Endodermal cell (in vitro differentiated cells): Measurements from ENCODE around the gene PIGV. TPM values are rescaled to one million over a fixed set of nuclear protein-coding genes. Genes with fewer than 3 reads are reported as not detected.
A peak's percentile ranks its signal among the peaks of the same experiment; 100 is the strongest.

Experiments used
- DNase-seq: peaks from one replicate; pipeline ENCODE4 v3.0.0-alpha.2; 2017
- H3K27ac ChIP-seq: 2 replicates; pipeline ENCODE4 v1.5.1; 2013; ENCODE audit warnings: mild to moderate bottlenecking, low read depth, low read length, moderate library complexity
- H3K27me3 ChIP-seq: 2 replicates; pipeline ENCODE4 v1.6.1; 2013; ENCODE audit warnings: mild to moderate bottlenecking, low read length, moderate library complexity; ENCODE audit not compliant: insufficient read depth, control insufficient read depth, poor library complexity, severe bottlenecking
- H3K36me3 ChIP-seq: 2 replicates; pipeline ENCODE4 v1.7.0; 2013; ENCODE audit warnings: mild to moderate bottlenecking, low read length, moderate library complexity; ENCODE audit not compliant: control insufficient read depth, insufficient read depth
- H3K4me1 ChIP-seq: one replicate; pipeline ENCODE4 v1.7.0; 2013; ENCODE audit warnings: low read length; ENCODE audit not compliant: control insufficient read depth, insufficient read depth
- H3K4me3 ChIP-seq: 2 replicates; pipeline ENCODE4 v1.5.1; 2013; ENCODE audit warnings: mild to moderate bottlenecking, low read length, moderate library complexity
- H3K9ac ChIP-seq: 2 replicates; pipeline ENCODE4 v1.6.1; 2013; ENCODE audit warnings: mild to moderate bottlenecking, low read length, moderate library complexity; ENCODE audit not compliant: poor library complexity, severe bottlenecking; ENCODE audit errors: extremely low read depth
- H3K9me3 ChIP-seq: 2 replicates; pipeline ENCODE4 v1.6.1; 2013; ENCODE audit warnings: mild to moderate bottlenecking, low read length, moderate library complexity; ENCODE audit not compliant: control insufficient read depth
- H3K27ac Mint-ChIP-seq: 2 replicates; pipeline ENCODE4 v1.8.0; 2020; ENCODE audit warnings: mixed read lengths
- H3K27me3 Mint-ChIP-seq: 2 replicates; pipeline ENCODE4 v1.8.0; 2021; ENCODE audit warnings: mild to moderate bottlenecking, mixed read lengths; ENCODE audit not compliant: insufficient read depth
- H3K36me3 Mint-ChIP-seq: 2 replicates; pipeline ENCODE4 v1.8.0; 2020; ENCODE audit warnings: low read depth, mixed read lengths
- H3K4me1 Mint-ChIP-seq: 2 replicates; pipeline ENCODE4 v1.8.0; 2020; ENCODE audit warnings: mixed read lengths
- H3K4me3 Mint-ChIP-seq: 2 replicates; pipeline ENCODE4 v1.8.0; 2020; ENCODE audit warnings: mild to moderate bottlenecking, moderate library complexity, mixed read lengths
- H3K9me3 Mint-ChIP-seq: 2 replicates; pipeline ENCODE4 v1.8.0; 2020; ENCODE audit warnings: mild to moderate bottlenecking, mixed read lengths
- CTCF ChIP-seq: fragments of 200-600 bp; sonication (generic); conservative IDR thresholded peaks from 2 replicates; pipeline ENCODE4 v1.5.0; 2021; ENCODE audit warnings: antibody characterized with exemption, mild to moderate bottlenecking
- WGBS, 2 experiments: methylation state at CpG; one replicate each; pipeline versions ENCODE4 v1.1.5 to v1.1.7; 2013; ENCODE audit warnings: missing lambda C conversion rate in 2 of 2, mixed read lengths in 1 of 2; ENCODE audit not compliant: insufficient coverage in 1 of 2, insufficient read length in 1 of 2; 5-methylcytosine and 5-hydroxymethylcytosine counted together
- total RNA-seq, 2 donors: library from RNA; stranded (reverse); fragmentation: NEBNext Ultra II Directional in 1 of 2; extraction: Animal tissue kit (Norgen Biotek cat#: 25700) in 1 of 2; gene quantifications; 2 replicates in 1 of 2; 3 replicates in 1 of 2; pipeline ENCODE4 v1.2.1, GENCODE V29; 2021

PIGV gene
- total RNA-seq, 2 donors from 2014 or later, result 12.7 to 14.6 TPM

DNA sequence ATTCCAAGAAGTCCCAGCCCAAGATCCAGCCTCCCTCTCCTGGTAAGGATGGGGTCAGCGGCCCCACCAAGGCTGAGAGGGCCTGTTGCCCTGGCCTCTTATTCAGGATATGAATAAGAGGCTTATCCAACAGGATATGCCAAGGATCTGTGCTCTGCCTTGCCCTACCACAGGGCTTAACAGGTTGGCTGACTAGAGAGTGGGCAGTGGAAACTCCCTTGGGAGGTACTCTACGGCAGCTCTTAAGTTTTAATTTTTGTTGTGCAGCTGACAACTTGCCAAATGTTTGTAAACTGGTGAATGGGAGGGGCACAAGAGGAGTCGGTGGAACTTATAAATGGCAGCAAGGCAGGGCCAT is 16.5 kb upstream of the PIGV start:
- Mint-ChIP-seq H3K9me3 (no peaks in the 10 kb centered on the region), H3K27me3 (no peaks in the 10 kb centered on the region), H3K36me3 (peaks cover 97% of the 10 kb centered on the region), H3K4me1 (no peaks in the 10 kb centered on the region), H3K4me3 (no peak overlapping the region), H3K27ac (peak overlapping the region; percentile 88)
- WGBS, 2 experiments, result 63 to 94% methylated on average over 1 to 3 of the region's 3 CpGs
- Histone ChIP-seq H3K4me1 (no peaks in the 10 kb centered on the region), H3K9ac (no peak overlapping the region), H3K9me3 (no peaks in the 10 kb centered on the region), H3K36me3 (peaks cover 97% of the 10 kb centered on the region), H3K27ac (no peak overlapping the region), H3K27me3 (no peaks in the 10 kb centered on the region), H3K4me3 (no peak overlapping the region)
- DNase-seq, result no peak
- no peak for TF ChIP-seq CTCF

- Mint-ChIP-seq H3K27ac (peak overlapping the region; percentile 88), H3K27me3 (no peaks in the 10 kb centered on the region), H3K4me1 (no peaks in the 10 kb centered on the region), H3K4me3 (no peak overlapping the region), H3K9me3 (no peaks in the 10 kb centered on the region), H3K36me3 (peaks cover 97% of the 10 kb centered on the region)
- Histone ChIP-seq H3K4me1 (no peaks in the 10 kb centered on the region), H3K27ac (peak overlapping the region; percentile 30), H3K27me3 (no peaks in the 10 kb centered on the region), H3K36me3 (peaks cover 97% of the 10 kb centered on the region), H3K4me3 (no peak overlapping the region), H3K9ac (no peak overlapping the region), H3K9me3 (no peaks in the 10 kb centered on the region)
- TF ChIP-seq CTCF, result no peak
- 88% methylated on average over 2 of the region's 2 CpGs for WGBS, 2 experiments
- DNase-seq, result no peak
Measured at GRCh38 chr1:26771643-26772321, 16.0 kb upstream of the PIGV start.

GRCh38 chr1:26772687-26773086 is 15.1 kb upstream of the PIGV start:
- H3K36me3 Mint-ChIP-seq, result peaks cover 95% of the 10 kb centered on the region
- no peaks in the 10 kb centered on the region for H3K9me3 Mint-ChIP-seq
- Histone ChIP-seq H3K27ac (no peak overlapping the region), H3K36me3 (peaks cover 97% of the 10 kb centered on the region), H3K4me1 (no peaks in the 10 kb centered on the region), H3K4me3 (no peak overlapping the region), H3K9me3 (no peaks in the 10 kb centered on the region), H3K9ac (no peak overlapping the region), H3K27me3 (no peaks in the 10 kb centered on the region)
- WGBS, 2 experiments, result 92 to 98% methylated on average over 3 to 4 of the region's 4 CpGs
- no peaks in the 10 kb centered on the region for H3K27me3 Mint-ChIP-seq
- no peaks in the 10 kb centered on the region for H3K4me1 Mint-ChIP-seq
- no peak overlapping the region for H3K4me3 Mint-ChIP-seq
- peak overlapping the region; percentile 8 for H3K27ac Mint-ChIP-seq
- DNase-seq, result no peak
- TF ChIP-seq CTCF, result no peak
